Measurements from ENCODE around the gene POU3F2. TPM values are rescaled to one million over a fixed set of nuclear protein-coding genes. Genes with fewer than 3 reads are reported as not detected.

POU3F2 gene
- total RNA-seq (2014; rRNA removed; shearing (Covaris generic)): 6.3 and 6.9 TPM in 2 replicates
- polyA plus RNA-seq (2015; cell fraction: cytosol; rRNA removed): 10.7 and 12.3 TPM in 2 replicates
- 9.0 and 14.1 TPM in 2 replicates for polyA plus RNA-seq (2015; cell fraction: nucleus; rRNA removed)

DNA sequence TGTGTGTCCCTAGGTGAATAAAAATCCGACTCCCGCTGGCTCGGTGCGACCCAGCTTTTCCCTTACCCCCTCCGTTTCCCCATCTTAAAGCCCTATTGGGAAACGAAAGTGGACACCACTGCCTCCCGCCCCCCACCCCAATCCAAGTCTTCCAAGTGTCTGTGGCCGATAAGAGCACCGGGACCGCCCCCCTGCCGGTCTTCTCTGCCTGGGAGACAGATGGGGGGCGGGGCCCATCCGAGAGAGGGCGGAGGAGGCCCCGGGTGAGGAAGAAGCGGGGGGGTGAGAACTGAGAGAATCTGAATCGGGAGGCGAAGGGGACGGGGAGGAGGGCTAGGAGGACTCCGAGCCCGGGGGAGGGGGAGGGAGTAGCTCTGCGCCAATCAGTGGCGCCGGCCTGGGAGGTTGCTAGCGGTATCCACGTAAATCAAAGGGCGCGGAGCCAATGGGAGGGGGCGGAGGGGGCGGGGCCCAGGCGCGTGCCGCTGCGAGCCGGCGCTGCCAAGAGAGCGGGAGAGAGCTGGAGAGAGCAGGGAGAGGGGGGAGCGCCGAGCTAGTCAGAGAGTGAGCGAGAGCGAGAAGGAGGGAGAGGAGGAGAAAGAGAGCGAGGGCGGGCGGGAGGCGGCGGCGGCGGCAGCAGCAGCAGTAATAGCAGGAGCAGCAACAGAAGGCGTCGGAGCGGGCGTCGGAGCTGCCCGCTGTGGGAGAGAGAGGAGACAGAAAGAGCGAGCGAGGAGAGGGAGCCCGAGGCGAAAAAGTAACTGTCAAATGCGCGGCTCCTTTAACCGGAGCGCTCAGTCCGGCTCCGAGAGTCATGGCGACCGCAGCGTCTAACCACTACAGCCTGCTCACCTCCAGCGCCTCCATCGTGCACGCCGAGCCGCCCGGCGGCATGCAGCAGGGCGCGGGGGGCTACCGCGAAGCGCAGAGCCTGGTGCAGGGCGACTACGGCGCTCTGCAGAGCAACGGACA lies at the start of gene POU3F2:
POU3F2 (plus strand) TSS at position 515 of the 972 bp plus-strand sequence; CDS start at position 815, 300 bp downstream.
- in situ Hi-C loops (cut with HindIII; ENCODE audit: low pct_unique_long_range_greater_than_20kb, low sequenced_read_pairs): no loop called here
- DNase-seq (ENCODE audit: low read depth, low spot score): peak; percentile 95

DNA sequence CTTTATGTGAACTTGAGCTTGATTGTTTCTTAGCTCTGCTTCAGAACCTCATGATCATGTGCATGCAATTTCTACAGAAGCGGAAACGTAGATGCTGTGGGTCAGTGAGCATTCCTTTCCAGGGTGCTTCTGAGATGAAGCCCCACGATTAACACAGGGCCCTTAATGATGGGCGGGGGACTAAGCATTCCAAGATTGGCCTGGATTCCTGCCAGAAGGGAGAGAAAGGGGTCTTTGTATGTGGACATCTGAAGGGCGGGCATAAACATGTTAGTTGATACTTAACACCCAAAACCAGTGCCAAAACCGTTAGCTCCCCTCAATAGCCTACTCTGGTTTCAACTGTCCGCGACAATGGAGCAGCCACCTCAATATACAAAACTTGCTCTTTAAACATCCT lies 46.9 kb upstream of the POU3F2 start:
- DNase-seq (ENCODE audit: low read depth, low spot score): peak; percentile 99
- in situ Hi-C loops (cut with HindIII; ENCODE audit: low pct_unique_long_range_greater_than_20kb, low sequenced_read_pairs): no loop called here

DNA sequence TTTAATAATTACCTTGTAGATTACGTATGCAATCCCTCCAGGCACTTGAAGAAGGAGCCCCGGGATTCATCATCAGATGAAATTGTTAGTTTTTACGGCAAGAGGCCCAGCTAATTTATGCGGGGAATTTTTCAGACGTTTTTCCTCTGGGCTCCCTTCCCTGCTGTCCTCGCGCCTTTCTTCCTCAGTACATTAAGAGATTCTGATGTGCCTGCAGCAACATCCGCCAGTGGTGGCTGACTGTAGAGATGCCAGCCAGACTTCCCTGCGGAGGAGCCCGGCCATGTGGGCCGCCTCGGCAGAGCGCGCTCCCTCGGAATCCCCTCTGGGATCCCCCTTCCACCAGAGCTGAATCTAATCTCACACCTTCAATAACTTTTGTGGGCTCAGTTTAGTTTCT lies 46.4 kb upstream of the POU3F2 start:
- in situ Hi-C loops (cut with HindIII; ENCODE audit: low pct_unique_long_range_greater_than_20kb, low sequenced_read_pairs): no loop called here
- DNase-seq (ENCODE audit: low read depth, low spot score): no peak

DNA sequence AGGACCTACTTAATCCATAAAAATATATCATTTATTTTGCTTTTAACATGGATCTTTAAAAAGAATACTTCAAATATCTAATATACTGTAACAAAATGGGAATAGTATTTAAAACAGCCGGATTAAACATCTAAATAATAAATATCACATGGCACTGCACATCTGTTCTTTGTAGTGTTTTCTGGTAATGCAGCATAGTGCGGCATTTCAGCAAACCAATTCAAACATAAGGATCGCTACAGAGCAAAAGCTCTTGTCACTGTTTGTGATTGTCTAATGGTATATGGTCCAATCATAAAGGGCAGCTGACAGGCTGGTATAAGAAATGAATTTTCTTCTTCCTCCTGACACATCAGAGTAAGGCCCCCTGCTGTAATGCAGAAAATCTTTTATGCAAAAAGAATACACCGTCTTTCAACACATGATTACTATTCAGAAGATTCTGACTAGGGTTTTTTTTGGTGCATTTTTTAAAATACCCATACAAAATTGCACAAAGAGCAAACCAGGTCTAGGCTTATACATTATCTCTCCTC lies 40.0 kb upstream of the POU3F2 start:
- DNase-seq (ENCODE audit: low read depth, low spot score): no peak
- in situ Hi-C loops (cut with HindIII; ENCODE audit: low pct_unique_long_range_greater_than_20kb, low sequenced_read_pairs): no loop called here

DNA sequence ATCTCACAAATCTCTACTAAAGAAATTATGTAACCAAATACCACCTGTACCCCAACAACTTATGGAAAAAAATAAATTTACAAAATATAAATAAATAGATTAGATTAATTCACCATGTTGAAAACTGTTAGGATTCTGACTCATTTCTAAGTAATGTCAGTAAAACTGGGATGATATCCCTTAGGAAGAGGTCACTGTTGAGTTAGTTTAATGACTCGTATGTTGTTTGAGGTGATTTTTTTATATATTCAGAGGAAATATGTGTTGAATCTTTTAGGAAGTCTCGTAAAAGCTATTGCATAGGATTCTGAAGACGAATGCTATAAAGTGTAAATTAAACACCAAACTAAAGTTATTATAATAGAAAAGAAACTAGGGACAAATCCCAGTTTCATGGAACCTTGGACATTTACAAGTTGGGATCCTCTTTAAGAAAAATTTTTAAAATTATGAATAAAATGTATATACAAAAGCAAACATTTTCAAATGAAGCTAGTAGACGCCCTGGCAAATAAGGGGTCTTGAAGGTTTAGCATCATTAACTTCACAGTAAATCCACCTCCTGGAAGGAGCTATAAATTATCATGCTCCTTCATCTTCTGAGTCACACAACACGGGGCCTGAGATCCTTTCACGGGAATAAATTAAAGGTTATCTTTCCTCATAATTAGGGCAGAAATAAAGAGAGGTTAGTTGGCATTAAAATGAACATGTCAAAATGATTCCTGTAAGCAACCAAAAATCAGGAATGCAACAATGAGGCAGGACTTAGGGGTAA lies 37.0 kb upstream of the POU3F2 start:
- DNase-seq (ENCODE audit: low read depth, low spot score): no peak
- in situ Hi-C loops (cut with HindIII; ENCODE audit: low pct_unique_long_range_greater_than_20kb, low sequenced_read_pairs): no loop called here

DNA sequence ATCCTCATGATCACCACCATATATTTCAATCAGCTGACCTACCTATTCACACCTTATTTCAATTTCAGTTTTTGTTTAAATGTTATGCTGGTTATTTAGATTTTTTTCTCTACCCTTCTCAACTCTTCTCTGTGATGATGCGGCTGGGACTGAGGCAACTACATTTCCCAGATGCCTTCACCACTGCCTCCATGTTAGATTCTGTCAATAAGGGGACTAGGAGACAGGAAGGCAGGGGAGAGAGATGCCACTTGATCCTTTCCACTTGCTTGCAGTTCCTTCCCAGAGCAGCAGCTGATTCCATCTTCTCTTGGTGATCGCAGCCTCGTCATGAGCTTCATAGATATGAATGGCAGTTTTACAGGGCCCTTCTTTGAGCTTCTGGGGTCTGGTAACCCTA lies 33.5 kb upstream of the POU3F2 start:
- in situ Hi-C loops (cut with HindIII; ENCODE audit: low pct_unique_long_range_greater_than_20kb, low sequenced_read_pairs): no loop called here
- DNase-seq (ENCODE audit: low read depth, low spot score): no peak

DNA sequence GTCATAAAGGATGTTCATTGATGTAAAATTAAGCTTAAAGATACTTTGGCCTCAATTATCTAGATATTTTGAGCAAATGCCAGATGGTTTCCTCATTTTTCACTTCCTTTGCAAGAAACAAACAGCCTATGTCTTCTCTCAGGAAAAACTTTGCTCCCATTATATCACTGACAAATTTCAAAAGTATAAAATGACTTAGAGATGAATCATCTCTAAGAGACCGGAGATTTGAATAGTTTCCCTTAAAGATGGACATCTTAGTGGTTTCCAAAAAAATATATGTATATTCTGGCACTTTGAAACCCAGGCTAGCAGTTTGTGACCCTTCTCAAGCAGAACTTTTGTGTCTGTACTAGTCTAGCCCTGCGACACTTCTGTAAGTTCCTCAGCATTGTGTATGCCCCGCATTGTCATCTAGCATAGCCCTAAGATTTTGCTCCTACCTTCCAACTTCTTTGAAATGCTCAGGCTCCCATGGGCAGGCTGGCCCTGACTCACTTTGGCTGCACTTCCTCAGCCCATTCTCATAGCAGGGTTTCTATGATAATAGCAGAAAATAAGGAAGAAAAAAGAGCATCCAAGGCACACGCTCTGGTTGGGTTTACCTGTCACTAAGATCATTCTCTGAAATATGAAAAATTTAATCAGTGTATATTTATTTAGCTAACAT lies 25.7 kb upstream of the POU3F2 start:
- peak; percentile 55 for DNase-seq (ENCODE audit: low read depth, low spot score)
- in situ Hi-C loops (cut with HindIII; ENCODE audit: low pct_unique_long_range_greater_than_20kb, low sequenced_read_pairs): no loop called here

DNA sequence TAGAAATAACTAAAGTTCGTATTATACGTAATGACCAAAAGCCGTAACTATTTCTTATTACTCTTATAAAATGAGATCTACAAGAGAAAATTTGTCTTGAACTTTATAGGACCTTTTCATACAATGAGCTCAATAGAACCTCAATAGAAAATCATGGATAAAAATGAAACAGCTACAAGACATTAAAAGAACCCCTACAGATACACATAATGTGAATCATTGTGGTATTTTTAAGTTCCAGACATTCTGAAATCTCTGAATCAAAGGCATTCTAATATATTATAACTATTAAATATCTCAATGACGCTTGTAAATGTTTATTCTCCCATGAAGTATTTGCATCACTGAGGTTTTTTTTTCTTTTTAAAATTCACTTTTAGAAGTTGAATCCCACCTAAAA lies 22.2 kb upstream of the POU3F2 start:
- in situ Hi-C loops (cut with HindIII; ENCODE audit: low pct_unique_long_range_greater_than_20kb, low sequenced_read_pairs): no loop called here
- DNase-seq (ENCODE audit: low read depth, low spot score): no peak

DNA sequence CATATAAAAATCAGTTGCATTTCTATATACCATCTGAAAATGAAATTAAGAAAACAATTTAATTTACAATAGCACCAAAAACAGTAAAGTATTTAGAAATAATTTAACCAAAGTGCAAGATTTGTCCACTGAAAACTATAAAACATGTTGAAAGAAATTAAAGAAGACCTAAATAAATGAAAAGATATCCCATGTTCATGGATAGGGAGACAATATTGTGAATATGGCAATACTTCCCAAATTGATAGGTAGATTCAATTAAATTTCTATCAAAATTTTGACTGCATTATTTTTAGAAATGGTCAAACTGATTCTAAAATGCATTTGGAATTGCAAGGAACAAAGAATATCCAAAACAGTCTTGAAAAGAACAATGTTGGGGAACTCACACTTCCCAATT lies 17.6 kb upstream of the POU3F2 start:
- in situ Hi-C loops (cut with HindIII; ENCODE audit: low pct_unique_long_range_greater_than_20kb, low sequenced_read_pairs): no loop called here
- DNase-seq (ENCODE audit: low read depth, low spot score): no peak

DNA sequence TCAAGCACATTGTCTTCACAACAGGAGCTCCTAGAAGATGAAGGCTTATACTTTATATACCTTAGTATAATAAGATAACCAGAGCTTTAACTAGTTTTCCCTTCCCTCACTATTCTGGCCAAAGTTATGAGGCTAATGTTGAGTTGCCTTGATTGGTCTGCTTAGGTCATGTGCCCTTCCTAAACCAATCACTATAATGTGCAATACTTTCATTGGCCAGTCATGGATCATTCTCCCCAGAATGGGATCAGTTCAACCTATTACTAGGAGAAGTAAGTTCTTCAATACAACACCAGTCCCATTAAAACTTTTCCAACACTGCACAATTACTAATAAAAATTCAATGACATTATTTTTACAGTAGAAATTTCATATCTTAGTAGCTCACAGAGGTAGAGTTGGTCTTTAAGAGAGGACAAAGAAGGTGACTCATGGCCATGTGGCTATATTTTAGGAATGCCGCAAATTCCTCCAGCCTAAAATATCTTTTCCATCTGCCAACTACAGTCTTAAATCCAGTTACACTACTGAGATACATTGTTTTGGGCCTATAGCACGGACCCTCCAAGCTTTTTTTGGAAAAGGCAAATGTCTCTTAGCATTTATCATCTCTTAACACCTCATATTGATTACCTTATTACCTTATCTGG lies 12.5 kb upstream of the POU3F2 start:
- in situ Hi-C loops (cut with HindIII; ENCODE audit: low pct_unique_long_range_greater_than_20kb, low sequenced_read_pairs): no loop called here
- DNase-seq (ENCODE audit: low read depth, low spot score): no peak

DNA sequence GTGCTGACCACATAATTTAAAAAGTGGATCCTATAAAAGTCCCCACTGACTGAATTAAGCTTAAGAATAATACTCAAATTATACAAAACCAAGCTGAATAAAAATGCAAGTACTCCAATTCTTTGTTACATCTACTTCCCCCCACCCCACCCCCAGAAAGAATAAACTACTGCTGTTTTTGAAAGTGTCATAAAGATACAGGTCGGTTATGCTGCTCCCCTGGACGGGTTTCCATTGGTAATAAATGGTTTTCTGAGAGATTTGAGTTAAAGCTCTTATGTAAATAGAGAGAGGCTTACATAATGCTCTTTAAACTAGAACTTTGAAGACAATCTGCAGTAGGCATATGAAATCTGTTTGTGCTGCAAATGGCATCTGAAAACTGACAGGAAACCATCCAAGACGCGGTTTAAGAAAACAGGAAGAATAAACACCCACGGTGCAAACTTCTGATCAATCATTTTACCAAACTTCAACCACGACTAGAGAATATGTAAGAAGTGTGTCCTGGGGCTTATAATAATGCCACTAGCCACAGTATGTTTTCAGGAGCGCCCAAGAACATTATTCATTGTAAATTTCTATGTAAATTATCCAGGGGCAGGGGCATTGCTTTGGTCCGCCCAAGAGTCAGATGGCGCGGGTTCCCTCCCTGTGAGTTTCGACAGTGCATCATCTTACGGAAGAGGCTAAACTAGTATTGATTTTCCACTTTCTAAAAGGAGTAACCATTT lies 10.8 kb upstream of the POU3F2 start:
- DNase-seq (ENCODE audit: low read depth, low spot score): no peak
- in situ Hi-C loops (cut with HindIII; ENCODE audit: low pct_unique_long_range_greater_than_20kb, low sequenced_read_pairs): no loop called here

DNA sequence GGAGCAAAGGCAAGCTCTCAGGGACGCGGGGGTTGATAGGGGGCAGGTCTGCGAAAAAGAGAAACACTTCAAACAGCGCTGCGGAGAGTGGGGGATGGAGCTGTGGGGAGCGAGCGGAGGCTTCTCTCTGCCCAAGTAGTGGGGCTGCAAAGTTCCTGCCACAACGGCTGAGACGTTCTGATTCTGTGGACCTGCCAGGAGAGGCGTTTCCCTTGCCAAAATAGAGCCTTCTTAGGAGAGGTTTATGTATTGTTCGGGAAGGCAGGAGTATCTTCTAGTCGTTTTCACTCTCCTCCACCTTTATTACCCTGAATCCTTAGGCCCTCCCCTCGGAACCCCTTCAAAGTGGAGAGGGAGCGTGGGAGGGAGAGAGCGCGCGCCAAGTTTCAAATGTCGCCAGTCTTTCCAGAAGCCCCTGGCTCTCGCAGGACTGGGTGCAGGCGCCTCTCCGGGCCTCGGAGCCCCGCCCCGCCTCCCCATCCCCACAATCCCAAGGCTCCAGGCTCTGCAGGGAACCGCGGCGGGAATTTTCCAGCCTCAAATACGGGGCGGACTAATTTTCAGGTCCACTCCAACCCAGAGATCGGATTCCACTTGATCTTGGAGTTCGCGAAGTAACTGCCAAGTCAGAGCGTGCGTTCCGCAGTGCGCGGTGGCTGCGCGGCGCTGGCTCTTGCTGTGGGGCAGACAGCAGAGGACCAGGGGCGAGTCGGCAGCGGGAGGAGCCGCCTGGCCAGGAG lies 10.0 kb upstream of the POU3F2 start:
- no peak for DNase-seq (ENCODE audit: low read depth, low spot score)
- in situ Hi-C loops (cut with HindIII; ENCODE audit: low pct_unique_long_range_greater_than_20kb, low sequenced_read_pairs): no loop called here

DNA sequence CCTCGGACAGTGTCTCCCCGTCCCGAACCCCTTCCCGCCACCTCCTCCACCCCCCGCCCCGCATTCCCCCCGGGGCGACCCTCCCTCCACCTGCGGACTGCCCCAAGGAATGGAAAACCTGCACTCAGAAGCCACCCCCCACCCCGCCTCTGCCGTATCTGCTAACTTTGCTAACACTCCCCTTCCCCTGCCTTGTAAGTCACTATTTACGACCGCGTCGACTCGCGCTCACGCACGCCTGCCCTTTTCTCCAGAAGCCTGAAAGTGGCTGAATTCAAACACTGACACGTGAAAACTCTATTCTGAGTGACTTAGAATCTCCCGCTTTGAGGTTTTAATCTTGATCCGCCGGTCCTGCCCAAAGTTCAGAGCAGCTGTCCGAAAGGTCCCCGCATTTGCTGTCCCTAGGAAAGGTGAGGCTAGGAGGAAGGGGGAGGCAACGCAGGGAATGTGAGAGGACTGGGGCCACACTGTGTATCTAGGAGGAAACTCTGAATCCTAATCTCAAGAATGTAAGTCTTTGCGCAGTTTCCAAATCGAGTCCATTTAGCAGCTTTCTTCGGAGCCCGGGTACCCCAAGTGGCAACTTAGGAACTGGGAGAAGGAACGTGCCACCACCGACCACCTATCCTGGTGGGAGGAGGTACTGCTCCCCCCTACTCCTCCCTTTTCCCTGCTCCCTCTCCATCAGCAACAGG lies 9.3 kb upstream of the POU3F2 start:
- in situ Hi-C loops (cut with HindIII; ENCODE audit: low pct_unique_long_range_greater_than_20kb, low sequenced_read_pairs): no loop called here
- DNase-seq (ENCODE audit: low read depth, low spot score): no peak

DNA sequence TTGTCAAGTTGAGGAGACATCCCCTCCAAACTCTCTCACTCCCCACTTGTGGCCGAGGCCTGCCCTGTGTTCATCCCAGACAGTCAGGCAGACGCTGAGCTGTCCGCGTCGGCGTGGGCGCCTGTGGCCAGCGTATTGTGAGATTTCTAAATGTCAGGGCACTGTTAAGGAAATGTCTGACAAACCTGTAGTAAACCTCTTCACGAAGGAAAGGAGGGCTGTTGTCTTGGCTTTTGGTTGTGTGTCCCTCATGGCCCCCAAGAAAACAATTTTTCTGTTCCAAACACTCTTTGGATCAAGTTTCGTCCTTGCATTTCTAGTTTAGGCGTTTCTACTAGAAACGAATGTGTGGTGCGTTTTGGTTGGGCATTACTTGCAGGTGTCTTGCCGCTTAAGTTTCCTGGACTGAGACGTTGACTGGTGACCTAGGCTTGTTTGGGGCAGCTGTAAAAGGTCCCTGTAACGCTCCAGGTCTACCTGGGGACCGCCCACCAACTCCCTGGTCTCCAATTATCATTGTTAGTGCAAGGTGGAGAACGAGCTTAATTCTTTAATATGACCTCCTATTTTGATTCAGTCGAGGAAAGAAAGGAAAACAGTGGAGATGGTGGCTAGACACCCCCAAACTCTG lies 8.7 kb upstream of the POU3F2 start:
- in situ Hi-C loops (cut with HindIII; ENCODE audit: low pct_unique_long_range_greater_than_20kb, low sequenced_read_pairs): no loop called here
- DNase-seq (ENCODE audit: low read depth, low spot score): no peak
